Measurements from ENCODE around the gene A1BG. TPM values are rescaled to one million over a fixed set of nuclear protein-coding genes. Genes with fewer than 3 reads are reported as not detected.
A peak's percentile ranks its signal among the peaks of the same experiment; 100 is the strongest.
"Not testable (repeated sequence)": the region's sequence is repeated elsewhere in the genome, so short reads cannot be mapped to it uniquely, and the experiment has no call there.

The A1BG gene
- total RNA-seq, 2 donors from 2014 or later: 11.7 to 17.5 TPM

DNA sequence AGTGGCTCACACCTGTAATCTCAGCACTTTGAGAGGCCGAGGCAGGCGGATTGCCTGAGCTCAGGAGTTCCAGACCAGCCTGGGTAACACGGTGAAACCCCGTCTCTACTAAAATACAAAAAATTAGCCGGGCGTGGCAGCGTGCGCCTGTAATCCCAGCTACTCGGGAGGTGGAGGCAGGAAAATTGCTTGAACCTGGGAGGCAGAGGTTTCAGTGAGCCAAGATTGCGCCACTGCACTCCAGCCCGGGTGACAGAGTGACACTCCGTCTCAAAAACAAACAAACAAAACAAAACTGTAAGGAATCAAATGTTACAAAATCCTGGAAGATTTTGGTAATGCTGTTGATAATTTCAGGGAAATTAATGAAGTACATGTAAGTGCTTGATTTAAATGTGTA lies 5.2 kb downstream of the A1BG start:
- DNase-seq (ENCODE audit: low spot score); intact Hi-C loops (cut with DNase I): not testable (repeated sequence)

DNA sequence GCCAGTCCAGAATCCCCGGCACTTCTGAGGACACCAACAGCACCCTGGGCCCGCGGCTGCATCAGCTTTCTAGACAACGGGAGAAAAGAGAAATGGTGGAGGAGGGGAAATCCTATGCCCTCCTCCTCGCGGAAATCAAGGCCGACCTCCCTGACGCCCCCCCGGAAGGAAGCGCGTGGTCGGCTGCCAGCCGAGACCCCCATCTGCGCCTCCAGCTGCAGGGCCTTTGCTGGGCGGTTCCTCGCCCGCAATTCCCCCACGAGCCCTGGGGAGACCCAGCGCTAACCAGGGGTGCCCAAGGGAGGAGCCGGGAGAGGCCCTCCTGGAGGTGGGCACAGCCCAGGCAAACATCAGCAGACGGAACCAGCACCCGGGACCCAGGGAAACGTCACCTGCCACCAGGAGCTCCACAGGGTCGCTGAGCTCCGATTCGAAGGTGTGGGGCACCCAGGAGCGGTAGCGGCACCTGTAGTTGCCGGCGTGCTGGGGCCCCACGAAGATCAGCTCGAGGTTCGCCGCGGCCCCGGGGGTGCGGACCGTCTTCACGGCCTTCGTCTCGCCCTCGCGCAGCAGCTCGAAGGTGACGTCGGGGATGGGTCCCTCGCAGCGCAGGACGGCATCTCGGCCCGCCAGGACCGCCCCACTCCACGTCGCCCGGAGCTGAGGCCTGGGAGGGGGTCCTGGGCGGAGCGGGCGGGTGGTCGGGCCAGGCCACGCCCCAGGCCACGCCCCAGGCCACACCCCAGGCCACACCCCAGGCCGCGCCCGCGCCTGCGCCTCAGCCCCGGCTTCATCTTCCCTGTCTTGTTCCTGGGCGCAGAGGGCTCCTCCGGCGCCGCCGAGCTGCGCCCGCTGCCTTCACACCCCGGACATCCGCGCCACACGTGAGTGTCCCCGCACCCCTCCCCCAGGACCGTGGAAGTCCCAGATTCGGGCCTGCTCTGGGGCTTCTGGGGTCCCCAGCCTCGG lies 6.0 kb downstream of the A1BG start:
- intact Hi-C loops (cut with DNase I): no loop called here
- peak; percentile 90 for DNase-seq (ENCODE audit: low spot score)

DNA sequence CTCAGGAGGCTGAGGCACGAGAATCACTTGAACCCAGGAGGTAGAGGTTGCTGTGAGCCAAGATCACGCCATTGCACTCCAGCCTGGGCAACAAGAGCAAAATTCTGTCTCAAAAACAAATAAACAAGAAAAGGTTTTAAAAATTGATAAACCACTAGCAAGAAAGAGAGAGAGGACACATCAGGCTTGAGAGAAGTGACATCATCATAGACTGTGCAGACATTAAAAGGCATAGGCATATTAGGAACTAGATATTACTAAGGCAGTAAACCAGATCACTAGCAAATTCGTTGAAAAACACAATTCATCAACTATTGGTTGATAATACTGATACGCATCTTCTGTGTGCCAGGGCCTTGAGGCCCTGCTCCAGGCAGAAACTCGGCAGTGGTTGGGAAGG lies 7.7 kb downstream of the A1BG start:
- intact Hi-C loops (cut with DNase I): no loop called here

DNA sequence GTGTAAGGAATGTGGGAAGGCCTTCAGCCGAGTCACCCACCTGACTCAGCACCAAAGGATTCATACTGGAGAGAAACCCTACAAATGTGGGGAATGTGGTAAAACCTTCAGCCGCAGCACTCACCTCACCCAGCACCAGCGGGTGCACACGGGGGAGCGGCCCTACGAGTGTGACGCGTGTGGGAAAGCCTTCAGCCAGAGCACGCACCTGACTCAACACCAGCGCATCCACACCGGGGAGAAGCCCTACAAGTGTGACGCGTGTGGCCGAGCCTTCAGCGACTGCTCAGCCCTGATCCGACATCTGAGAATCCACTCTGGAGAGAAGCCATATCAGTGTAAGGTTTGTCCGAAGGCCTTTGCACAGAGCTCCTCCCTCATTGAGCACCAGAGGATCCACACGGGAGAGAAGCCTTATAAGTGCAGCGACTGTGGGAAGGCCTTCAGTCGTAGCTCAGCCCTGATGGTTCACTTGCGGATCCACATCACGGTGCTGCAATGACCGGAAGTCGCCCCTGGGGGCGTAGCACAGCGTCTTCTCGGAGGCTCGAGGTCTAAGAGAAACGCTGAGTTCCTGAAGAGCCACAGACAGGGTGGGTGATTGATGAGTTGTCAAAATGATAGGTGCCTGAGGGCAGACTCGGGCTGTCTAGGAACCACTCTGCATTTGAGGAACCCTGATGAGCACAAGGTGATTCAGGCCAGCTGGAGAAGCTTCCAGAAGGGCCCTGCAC lies 14.3 kb downstream of the A1BG start:
- intact Hi-C loops (cut with DNase I): no loop called here
- peak; percentile 75 for DNase-seq (ENCODE audit: low spot score)

More for the DNA sequence above, 7.7 kb downstream of the A1BG start:
- DNase-seq (ENCODE audit: low spot score): no peak

DNA sequence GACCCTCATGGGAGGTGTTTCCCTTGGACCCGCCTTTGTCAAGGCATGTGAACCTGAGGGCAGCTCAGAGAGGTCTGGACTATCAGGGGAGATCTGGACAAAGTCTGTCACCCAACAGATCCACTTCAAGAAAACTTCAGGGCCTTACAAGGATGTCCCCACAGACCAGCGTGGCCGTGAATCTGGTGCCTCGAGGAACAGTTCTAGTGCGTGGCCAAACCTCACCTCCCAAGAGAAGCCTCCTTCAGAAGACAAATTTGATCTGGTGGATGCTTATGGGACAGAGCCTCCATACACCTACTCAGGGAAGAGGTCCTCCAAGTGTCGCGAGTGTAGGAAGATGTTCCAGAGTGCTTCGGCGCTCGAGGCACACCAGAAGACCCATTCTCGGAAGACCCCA lies 15.0 kb downstream of the A1BG start:
- DNase-seq (ENCODE audit: low spot score): no peak
- intact Hi-C loops (cut with DNase I): no loop called here

DNA sequence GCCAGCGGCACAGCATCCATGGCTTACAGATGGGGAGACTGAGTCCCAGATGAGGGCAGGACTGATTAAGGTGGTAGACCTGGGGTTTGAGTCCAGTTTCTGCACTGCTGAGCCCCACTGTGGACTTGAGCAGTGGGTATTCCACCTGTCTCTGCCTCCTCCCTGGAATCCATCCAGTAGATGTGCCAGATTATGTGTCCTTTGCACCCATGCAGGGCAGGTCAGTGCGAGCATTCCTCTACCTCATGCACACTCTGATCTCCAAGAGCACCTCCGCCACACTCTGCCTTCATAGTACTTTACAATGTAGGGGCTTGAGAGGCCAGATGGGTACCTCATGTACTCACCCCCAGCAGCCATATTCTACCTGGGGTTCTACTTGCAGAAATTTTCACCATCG lies 16.5 kb downstream of the A1BG start:
- no peak for DNase-seq (ENCODE audit: low spot score)
- intact Hi-C loops (cut with DNase I): no loop called here

DNA sequence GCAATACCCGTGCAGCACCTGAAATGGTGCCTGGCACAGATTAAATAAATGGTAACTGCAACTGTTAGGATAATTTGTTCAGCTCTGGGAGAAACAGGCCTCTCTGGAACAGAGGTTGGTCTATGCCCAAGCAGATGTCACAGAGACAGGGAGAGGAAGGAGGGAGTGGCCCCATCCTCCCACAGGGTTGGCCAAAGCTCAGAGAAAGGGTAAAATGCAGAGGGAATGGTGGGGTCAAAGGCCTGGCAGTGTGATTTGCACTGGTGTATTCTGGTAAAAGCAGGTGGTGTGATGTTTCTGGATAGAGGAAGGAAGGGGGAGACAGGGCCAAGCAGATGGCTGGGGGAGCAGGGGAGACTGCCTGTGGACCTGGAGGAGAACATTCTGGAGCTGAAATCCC lies 17.1 kb downstream of the A1BG start:
- intact Hi-C loops (cut with DNase I): no loop called here
- no peak for DNase-seq (ENCODE audit: low spot score)

DNA sequence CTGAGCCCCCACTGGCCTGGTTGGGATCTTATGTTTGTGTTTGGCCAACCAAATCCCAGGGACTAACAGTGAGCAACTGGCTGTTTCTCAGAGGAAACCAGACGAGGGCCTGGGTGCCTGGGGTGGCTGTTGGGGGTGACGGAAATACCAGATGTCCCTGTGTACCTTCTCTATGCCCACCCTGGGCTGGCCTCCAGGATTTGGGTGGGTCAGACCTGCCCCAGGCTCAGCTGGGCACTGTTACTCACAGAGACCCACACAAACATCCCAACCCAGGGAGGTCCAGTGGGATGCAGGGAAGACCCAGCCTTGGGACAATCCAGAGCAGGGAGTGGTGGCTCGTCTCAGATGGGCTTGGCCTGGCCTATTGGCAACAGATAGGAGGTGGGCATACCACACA lies 17.7 kb downstream of the A1BG start:
- DNase-seq (ENCODE audit: low spot score): no peak
- intact Hi-C loops (cut with DNase I): no loop called here

DNA sequence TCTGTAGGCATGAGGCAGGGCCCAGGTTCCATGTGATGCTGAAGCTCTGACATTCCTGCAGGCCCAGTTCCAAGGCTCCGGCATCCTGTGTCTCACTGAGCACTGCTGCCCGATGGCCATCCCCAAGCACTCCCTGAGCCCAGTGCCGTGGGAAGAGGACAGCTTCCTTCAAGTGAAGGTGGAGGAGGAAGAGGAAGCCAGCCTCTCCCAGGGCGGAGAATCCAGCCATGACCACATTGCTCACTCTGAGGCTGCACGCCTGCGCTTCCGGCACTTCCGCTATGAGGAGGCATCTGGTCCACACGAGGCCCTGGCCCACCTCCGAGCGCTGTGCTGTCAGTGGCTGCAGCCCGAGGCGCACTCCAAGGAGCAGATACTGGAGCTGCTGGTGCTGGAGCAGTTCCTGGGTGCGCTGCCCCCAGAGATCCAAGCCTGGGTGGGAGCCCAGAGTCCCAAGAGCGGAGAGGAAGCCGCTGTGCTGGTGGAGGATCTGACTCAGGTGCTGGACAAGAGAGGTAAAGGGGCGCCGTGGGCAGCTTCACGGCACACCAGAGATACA lies 18.5 kb downstream of the A1BG start:
- intact Hi-C loops (cut with DNase I): no loop called here

DNA sequence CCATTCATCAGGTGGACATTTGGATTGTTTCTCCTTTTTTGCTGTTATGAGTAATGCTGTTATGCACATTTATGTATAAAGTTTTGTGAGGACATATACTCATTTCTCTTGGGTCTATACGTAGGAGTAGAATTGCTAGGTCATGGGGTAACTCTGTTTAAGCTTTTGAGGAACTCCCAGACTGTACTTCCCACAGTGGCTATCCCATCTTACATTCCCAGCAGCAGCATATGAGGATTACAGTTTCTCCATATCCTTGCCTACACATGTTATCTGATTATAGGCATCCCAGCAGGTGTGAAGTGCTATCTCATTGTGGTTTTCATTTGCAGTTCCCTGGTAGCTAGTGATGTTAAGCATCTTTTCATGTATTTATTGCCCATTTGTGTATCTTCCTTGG lies 20.6 kb downstream of the A1BG start:
- intact Hi-C loops (cut with DNase I): no loop called here
- no peak for DNase-seq (ENCODE audit: low spot score)

More for the DNA sequence above, 18.5 kb downstream of the A1BG start:
- peak; percentile 73 for DNase-seq (ENCODE audit: low spot score)

DNA sequence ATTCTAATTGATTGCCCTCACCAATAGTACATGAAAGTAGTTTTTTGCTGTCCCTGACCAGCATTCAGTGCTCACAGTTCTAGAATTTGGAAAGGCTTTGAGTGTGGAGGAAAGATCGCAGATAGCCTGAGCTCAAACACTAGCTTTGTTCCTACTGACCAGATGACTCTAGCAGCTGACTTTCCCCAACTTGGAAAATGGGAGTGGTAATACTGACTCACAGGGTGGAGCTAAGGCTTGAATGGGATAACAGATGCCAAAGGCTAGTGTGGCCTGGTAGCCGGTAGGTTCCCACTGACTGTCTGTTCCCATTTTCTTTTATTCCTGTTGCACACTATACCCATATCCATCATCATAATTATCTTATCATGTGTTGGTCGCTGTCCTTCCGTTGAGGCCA lies 22.8 kb downstream of the A1BG start:
- no peak for DNase-seq (ENCODE audit: low spot score)
- intact Hi-C loops (cut with DNase I): no loop called here

DNA sequence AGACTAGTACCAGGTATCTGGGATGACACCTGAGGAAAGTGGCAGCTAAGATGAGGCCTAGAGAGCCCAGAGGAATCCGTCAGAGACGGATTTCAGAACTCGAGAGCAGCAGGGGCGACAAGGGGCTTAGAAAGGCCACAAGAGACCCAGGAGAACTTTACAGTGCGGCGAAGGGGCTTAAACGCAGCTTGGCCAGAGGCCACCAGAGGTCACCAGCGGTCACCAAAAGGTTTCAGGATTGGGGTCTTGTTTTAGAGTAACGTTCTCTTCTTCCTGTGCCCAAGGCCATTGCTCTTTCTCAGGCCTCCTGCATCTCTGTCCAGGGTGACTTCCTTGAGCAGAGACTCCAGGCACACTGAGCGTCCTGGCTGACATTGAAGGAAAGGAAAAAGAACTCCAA lies 24.3 kb downstream of the A1BG start:
- intact Hi-C loops (cut with DNase I): no loop called here
- DNase-seq (ENCODE audit: low spot score): no peak

DNA sequence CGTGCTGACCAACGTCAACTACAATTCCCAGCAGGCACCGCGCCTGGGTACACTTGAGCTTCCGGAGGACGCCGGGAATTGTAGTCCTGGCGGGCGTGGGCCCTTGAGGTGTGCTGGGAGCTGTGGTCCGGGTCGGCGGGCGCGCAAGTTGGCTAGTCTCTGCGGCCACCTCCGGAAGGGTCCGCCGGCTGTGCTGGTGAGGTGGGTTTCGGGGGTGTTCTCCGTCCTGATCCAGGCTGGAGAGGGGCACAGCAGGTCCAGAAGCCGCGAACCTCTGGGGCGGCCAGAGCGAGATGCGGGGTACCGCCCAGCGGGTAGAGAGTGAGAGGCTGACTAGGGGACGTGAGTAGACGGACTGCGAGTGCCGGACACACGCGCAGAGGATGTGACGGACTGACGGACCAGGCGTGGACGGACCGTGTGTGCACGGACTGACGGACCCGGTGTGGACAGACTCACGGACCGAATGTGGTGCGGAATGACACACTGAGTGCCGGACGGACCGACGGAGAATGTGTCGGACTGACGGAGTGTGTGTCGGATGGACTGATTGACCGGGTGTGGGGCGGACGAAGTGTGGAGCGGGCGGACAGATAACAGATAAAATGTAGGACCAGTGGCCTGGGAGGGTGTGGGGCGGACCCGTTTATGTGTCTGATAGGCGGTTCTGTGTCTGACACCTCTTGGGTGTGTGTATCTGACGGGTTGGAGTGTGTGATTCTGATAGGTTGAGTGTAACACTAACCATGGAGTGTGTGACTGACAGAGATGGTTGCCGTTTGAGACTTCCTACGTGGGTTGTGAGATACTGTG lies 26.2 kb downstream of the A1BG start, which contains the start of gene ZSCAN22:
TSS of gene ZSCAN22 (plus strand) at position 81 of the 813 bp plus-strand sequence. CDS start 7,809 bp downstream, outside the sequence.
- intact Hi-C loops (cut with DNase I): no loop called here
- peak; percentile 99 for DNase-seq (ENCODE audit: low spot score)

DNA sequence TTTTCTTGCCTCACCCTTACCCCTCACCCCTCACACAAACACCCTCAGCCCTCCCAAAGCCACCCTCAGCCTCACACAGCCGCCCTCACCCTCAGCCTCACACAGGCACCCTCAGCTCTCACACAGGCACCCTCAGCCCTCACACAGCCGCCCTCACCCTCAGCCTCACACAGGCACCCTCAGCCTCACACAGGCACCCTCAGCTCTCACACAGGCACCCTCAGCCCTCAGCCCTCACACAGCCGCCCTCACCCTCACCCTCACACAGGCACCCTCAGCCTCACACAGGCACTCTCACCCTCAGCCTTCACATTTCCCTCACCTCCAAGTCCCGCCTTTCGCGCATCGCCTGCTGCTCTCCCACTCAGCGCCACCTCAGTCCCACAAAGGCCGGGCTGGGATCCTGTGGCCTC lies 26.8 kb downstream of the A1BG start:
- DNase-seq (ENCODE audit: low spot score): no peak
- intact Hi-C loops (cut with DNase I): no loop called here

DNA sequence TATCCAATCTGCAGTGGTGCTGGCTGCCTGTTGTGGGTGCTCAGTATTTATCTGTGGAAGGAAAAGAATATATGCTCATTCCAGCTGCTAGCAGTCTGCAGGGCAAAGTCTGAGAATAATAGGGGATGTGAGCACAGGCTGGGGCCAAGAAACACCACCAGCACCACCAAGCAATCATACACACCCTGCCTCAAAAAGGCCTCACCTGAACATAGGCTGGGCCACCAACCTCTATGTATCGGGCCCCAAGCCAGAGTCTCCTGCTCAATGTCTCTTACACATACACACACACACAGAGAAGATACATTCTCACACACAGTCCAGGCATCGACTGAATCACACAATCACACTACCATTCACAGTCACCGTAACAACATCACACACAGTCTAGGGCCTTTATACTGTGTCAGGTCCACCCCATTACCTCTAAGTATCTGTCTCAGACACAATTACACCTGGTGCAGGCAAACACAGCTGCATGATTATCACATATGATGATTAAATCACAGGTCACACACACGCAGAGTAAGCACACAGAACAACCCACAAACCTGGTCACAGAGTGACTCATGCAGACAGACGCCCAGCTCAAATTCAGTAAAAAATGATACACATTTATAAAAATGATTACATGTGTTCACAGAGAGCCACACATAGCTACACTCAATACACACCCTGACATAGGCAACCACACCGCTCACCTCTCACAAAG lies 27.8 kb downstream of the A1BG start:
- intact Hi-C loops (cut with DNase I): no loop called here
- DNase-seq (ENCODE audit: low spot score): no peak

DNA sequence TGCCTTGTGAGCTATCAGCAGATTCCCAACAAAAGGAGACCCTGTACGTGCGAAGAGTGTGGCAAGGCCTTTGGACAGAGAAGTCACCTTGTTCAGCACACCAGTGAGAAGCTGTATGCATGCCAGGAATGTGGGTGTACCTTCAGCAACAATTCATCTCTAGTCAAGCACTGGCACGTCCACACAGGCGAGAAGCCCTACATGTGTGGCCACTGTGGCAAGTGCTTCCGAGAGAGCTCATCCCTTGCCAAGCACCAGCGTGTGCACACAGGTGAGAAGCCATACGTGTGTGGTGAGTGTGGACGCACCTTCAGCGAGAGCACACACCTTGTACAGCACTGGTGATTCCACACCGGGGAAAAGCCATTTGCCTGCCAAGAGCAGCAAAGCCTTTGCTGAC lies 34.1 kb downstream of the A1BG start:
- intact Hi-C loops (cut with DNase I): no loop called here
- no peak for DNase-seq (ENCODE audit: low spot score)

DNA sequence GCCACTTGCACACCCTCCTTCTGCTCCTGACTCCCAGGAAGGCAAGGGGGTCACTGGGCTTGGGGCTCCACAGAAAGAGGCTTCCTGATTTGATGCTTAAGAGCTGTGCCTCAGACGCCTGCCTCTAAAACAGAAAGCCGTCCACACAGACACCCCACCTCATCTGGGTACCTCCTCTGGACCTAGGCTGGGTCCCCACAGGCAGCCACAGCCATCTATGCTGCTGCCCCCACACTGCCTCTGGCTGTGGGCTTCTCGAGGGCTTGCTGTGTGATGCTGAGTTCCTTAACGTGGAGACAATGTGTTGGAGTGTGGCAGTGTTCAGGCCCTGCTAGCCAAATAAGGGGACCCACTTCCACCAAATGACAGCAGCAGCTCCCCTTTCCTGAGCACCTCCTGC lies 35.0 kb downstream of the A1BG start:
- intact Hi-C loops (cut with DNase I): no loop called here
- no peak for DNase-seq (ENCODE audit: low spot score)

DNA sequence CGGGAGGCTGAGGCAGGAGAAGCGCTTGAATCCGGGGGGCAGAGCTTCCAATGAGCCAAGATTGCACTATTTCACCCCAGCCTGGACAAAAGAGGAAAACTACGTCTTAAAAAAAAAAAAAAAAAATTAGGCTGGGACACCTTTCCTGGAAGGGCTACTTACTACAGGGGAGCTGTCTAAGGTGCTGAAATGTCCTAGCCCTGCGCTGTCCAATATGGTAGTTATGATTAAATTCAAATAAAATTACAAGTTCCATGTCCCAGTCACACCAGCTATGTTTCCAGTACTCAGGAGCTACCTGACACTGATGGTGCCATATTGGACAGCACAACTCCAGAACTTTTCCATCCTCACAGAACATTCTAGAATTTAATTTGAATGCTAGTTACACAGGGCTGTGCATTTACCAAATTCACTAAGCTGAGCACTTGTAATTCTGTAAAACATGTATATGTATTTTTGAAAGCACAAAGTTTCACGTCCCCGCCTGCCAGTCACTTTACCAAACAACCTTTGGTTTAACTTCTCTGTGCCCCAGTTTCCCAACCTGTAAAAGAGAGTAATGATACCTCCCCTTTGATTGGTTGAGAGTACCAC lies 35.7 kb downstream of the A1BG start:
- intact Hi-C loops (cut with DNase I): no loop called here
- no peak for DNase-seq (ENCODE audit: low spot score)
